Fibroblast of the aortic adventitia (primary cell): ENCODE results near the gene DHRS3. TPM values are rescaled to one million over a fixed set of nuclear protein-coding genes. Genes with fewer than 3 reads are reported as not detected.

Source experiments
- DNase-seq: peaks from one replicate; pipeline ENCODE4 v3.0.0-alpha.2; 2010; ENCODE audit warnings: low read depth
- H3K4me3 ChIP-seq: 2 replicates; pipeline ENCODE4 v1.5.1; 2011; ENCODE audit warnings: low read depth, mild to moderate bottlenecking, control low read depth, low read length, moderate library complexity
- total RNA-seq: library from RNA; depleted of rRNA; stranded (reverse); fragments of >200 nt; gene quantifications from 2 replicates; pipeline ENCODE4 v1.2.3, GENCODE V29; 2012; ENCODE audit warnings: low replicate concordance
- TF ChIP-seq, protein P1 (sequence below): IDR thresholded peaks from 2 replicates; pipeline ENCODE4 v1.5.1; 2011; ENCODE audit warnings: mild to moderate bottlenecking, low read length, control low read depth, inconsistent platforms; ENCODE audit not compliant: insufficient read depth

The DHRS3 gene
- total RNA-seq, 1 donor = 114 TPM

DNA sequence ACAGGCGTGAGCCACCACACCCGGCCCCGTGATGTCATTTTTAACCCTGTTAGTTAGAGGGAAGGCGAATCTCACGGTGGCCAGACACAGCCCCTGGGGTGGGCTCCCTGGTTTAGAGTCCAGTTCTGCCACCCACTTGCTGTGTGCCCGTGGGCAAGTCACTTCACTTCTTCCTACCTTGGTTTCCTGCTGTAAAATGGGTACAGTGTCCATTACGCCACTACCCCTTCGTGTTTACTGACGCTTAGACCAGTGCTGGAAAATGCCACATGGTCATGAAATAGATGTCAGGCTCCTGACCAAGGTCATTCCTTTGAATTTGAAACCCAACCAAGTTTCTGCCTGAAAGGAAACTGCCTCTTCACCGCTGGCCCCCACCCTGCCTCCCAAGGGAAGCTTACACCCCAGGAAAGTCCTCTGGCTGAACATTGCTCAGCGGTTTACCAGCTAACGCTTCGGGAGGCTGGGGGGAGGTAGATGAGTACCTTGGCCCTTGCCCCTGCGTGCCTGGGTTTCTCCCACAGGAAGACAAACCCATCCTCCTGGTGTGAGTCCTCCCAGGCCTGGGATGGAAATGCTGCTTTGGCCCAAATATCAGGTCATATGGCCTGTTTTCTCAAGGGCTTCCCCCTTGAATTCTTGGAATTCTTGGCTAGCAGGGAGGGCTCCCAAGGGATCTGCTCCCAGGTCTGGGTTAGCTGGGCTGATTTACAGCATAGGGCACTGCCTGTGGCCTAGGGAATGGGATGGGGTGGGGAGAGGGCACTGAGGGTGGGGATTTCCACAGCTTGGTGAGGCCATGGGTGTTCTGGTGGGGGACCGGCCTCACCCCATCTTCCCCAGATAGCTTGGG, 18.3 kb upstream of the DHRS3 start:
- TF ChIP-seq, protein P1, sequence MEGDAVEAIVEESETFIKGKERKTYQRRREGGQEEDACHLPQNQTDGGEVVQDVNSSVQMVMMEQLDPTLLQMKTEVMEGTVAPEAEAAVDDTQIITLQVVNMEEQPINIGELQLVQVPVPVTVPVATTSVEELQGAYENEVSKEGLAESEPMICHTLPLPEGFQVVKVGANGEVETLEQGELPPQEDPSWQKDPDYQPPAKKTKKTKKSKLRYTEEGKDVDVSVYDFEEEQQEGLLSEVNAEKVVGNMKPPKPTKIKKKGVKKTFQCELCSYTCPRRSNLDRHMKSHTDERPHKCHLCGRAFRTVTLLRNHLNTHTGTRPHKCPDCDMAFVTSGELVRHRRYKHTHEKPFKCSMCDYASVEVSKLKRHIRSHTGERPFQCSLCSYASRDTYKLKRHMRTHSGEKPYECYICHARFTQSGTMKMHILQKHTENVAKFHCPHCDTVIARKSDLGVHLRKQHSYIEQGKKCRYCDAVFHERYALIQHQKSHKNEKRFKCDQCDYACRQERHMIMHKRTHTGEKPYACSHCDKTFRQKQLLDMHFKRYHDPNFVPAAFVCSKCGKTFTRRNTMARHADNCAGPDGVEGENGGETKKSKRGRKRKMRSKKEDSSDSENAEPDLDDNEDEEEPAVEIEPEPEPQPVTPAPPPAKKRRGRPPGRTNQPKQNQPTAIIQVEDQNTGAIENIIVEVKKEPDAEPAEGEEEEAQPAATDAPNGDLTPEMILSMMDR = no peak
- H3K4me3 ChIP-seq = no peak overlapping the region
- peak; percentile 87 for DNase-seq

DNA sequence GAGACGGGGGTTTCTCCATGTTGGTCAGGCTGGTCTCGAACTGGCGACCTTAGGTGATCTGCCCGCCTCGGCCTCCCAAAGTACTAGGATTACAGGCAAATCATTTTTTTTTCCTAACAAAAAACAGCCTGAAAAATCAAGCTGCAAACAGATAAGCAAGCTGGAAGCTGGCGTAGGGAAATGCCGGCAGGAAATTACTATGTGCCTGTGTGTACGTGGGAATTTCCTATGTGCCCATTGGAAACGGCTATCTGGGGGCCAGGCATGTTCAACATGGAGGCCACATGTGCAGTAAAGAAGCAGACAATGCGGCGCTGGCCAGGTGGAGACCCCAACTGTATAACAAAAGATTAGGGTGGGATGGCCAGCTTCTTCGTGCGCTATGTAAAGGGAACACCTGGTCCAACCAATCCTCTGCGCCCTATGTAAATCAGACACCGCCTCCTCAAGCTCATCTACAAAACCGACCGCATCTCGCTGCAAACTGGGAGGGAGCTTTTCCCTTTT, 16.7 kb upstream of the DHRS3 start:
- no peak overlapping the region for H3K4me3 ChIP-seq
- TF ChIP-seq, protein P1 = no peak
- DNase-seq = no peak

DNA sequence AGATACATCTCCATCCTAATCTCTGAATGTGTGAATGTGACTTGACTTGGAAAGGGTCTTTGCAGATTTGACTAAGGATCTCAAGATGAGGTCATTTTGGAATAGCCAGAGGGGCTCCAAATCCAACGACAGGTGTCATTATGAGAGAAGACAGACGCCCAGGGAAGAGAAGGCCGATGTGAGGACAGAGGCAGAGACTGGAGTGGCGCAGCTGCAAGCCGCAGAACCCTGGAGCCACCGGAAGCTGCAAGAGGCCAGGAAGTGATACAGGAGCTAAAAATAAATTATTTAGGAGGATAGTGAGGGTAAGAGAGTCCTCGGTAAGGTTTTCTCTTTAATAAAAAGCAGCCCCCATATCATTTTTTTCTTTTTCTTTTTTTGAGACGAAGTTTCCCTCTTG, 16.1 kb upstream of the DHRS3 start:
- no peak overlapping the region for H3K4me3 ChIP-seq
- TF ChIP-seq, protein P1 = no peak
- no peak for DNase-seq

DNA sequence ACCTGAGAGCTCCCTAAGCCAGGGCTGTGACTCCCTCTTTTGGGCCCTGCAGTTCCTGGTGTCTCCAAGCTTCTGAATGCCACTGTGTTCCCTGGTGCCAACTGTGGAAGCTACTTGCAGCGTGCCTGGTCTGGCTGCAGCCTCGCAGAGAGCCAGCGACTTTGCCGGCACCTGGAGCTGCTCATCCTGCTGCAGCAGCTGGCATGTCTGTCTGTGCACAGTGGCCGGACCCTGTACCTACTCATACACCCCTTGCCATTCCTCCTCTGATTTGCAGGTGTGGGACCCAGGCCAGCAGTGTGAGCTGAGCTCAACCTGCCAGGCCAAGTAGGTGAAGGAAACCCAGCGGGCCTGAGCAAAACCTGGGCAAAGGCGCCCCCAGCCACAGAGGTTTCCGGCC, 13.6 kb upstream of the DHRS3 start:
- TF ChIP-seq, protein P1 = no peak
- H3K4me3 ChIP-seq = no peak overlapping the region
- DNase-seq = no peak

DNA sequence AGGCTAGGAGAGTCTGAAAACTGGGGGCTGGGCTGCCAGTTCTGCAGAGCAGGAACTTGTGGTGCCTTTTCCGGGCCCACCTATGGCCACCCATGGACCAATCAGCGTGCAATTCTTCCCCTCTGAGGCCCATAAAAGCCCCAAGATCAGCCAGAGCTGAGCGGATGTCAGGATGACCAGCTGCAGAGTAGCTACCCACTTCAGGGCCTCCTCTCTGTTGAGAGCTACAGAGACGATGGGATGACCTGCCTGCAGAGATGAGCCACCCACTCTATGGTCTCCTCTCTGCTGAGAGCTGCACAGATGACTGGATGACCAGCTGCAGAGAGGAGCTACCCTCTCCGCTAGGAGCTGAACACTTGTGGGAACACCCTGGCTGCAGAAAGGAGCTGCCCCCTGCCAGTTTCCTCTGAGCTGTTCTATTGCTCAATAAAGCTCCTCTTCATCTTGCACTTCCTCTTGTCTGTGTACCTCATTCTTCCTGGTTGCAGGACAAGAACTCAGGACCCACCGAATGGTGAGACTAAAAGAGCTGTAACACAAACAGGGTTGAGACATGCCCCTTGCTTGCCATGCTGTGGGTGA, 13.0 kb upstream of the DHRS3 start:
- no peak for DNase-seq
- TF ChIP-seq, protein P1 = no peak
- no peak overlapping the region for H3K4me3 ChIP-seq

DNA sequence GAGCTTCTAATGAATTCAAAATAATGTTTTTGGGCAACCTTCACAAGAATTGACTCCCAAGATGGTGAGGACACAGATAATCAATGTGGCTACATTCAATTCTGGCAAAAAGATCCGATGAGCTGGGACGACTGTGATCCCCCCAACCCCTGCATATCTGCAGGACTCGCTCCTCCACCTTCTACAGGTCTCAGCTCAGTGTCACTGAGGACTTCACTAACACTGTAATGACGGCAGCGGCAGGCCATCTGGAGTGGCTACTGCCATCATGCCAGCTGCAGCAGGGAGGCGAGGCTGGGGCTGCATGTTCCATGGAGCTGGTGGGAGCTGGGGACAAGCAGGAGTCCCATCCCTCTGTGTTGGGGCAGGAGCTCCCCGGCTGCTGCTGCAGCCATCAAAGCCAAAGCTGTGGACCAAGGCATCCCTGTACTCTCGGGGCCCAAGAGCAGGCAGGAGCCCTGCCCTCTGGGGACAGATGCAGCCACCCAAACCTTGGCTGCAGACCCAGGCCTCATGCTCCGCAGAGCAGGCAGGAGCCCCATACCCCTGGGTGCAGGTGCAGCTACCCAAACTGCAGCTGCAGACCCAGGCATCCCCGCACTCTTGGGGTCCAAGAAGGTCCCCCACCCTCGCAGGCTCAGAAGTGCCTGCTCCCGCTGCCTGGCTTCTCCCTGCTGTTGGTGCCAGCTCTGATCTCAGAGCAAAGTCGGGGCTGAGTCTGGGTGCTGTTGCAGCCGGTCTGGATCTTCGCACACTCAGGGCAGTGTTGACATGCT, 12.2 kb upstream of the DHRS3 start:
- TF ChIP-seq, protein P1 = no peak
- no peak for DNase-seq
- no peak overlapping the region for H3K4me3 ChIP-seq
